Astrocyte of the spinal cord (primary cell): Measurements from ENCODE around the gene DKKL1.
A peak's percentile ranks its signal among the peaks of the same experiment; 100 is the strongest.

Experiments
- DNase-seq: peaks from one replicate; pipeline ENCODE4 v3.0.0; 2011; ENCODE audit warnings: low read depth, low spot score
- H3K4me3 ChIP-seq: 2 replicates; pipeline ENCODE4 v1.5.1; 2011; ENCODE audit warnings: low read depth, mild to moderate bottlenecking, low read length, moderate library complexity
- in situ Hi-C: cut with HindIII; loops from 2 replicates; pipeline ENCODE4 v1.10.0; 2017; ENCODE audit warnings: low sequenced_read_pairs
- TF ChIP-seq, protein P1 (sequence below): IDR thresholded peaks from 2 replicates; pipeline ENCODE4 v1.5.1; 2012; ENCODE audit warnings: low read depth, mild to moderate bottlenecking, low read length, inconsistent platforms

The DKKL1 gene

DNA sequence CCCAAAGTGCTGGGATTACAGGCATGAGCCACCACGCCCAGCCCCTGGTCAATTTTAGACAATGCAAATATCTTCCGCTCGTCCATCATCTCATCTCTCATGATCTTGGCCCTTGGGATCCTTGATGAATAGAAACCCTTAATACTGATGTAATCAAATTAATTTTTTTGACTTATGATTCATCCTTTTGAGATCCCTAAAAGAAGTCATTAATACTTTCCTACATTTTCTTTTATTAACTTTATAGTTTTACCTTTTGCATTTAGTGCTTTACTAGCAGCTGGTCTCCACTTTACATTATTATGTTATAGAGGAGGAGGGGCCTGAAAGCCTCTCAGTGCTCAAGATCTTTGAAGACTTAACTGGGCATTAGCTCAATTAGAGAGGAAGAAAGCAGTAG lies 16.7 kb downstream of the DKKL1 start:
- in situ Hi-C loops, result no loop called here
- TF ChIP-seq, protein P1, sequence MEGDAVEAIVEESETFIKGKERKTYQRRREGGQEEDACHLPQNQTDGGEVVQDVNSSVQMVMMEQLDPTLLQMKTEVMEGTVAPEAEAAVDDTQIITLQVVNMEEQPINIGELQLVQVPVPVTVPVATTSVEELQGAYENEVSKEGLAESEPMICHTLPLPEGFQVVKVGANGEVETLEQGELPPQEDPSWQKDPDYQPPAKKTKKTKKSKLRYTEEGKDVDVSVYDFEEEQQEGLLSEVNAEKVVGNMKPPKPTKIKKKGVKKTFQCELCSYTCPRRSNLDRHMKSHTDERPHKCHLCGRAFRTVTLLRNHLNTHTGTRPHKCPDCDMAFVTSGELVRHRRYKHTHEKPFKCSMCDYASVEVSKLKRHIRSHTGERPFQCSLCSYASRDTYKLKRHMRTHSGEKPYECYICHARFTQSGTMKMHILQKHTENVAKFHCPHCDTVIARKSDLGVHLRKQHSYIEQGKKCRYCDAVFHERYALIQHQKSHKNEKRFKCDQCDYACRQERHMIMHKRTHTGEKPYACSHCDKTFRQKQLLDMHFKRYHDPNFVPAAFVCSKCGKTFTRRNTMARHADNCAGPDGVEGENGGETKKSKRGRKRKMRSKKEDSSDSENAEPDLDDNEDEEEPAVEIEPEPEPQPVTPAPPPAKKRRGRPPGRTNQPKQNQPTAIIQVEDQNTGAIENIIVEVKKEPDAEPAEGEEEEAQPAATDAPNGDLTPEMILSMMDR, result no peak
- DNase-seq, result no peak
- no peak overlapping the region for H3K4me3 ChIP-seq

DNA sequence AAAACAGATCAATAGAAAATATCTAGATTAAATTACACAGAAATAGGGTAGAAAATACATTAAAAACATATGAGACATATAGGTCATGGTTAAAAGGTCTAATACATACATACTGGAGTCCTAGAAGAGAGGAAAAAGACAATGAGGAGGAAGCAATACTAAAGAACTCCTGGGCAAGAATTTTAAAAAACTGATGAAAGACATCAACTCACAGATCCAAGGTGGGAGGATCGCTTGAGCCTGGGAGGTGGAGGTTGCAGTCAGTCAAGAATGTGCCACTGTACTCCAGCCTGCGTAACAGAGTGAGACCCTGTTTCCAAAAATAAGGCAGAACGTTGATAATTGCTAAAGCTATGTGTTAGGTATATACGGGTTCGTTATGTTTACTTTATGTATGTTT lies 19.0 kb downstream of the DKKL1 start:
- H3K4me3 ChIP-seq, result no peak overlapping the region
- no peak for DNase-seq
- TF ChIP-seq, protein P1, result no peak
- in situ Hi-C loops, result no loop called here

DNA sequence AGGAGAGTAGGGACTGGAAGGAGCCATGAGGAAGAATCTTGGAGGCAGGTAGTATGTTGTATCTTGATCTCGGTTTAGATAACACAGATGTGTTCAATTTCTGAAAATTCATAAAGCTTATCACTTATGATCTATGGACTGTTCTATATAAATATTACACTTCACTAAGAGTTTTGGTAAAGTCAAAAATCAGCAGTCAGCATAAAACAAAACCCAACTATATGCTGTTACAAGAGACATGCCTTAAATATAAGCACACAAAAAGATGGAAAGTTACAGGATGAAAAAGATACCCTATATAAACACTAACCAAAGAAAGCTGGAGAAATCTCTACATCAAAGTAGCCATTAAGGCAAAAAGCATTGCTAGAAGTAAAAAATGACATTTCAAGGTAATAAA lies 19.9 kb downstream of the DKKL1 start:
- no peak overlapping the region for H3K4me3 ChIP-seq
- DNase-seq, result no peak
- TF ChIP-seq, protein P1, result no peak
- in situ Hi-C loops, result no loop called here

DNA sequence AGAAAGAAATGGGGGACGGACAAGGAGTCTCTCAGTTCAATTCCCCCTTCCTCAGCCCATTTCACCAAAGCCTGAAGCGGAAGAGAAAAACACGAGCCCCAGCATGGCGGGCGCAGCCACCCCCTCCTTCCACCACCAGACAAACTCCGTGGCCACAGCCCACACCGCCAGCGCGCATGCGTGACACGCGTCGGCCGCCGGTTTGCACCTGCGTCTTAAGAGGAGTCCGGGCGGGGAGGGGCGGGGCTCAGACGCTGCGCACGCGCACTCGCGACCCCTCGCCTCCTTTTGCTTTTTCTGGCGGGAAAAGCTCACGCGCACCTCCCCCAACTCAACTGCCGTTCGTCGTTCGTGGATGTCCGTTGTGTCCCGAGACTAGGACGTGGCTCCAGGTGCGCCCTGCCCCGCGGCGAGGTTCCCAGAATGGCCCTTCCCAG lies 24.3 kb downstream of the DKKL1 start, which contains the start of gene KASH5:
TSS of gene KASH5 (plus strand) at position 314 of the 437 bp plus-strand sequence. CDS start 2,635 bp downstream, outside the sequence.
- DNase-seq, result peak; percentile 57
- no peak within 1 kb of the TSS for H3K4me3 ChIP-seq
- TF ChIP-seq, protein P1, result no peak
- in situ Hi-C loops, result no loop called here

DNA sequence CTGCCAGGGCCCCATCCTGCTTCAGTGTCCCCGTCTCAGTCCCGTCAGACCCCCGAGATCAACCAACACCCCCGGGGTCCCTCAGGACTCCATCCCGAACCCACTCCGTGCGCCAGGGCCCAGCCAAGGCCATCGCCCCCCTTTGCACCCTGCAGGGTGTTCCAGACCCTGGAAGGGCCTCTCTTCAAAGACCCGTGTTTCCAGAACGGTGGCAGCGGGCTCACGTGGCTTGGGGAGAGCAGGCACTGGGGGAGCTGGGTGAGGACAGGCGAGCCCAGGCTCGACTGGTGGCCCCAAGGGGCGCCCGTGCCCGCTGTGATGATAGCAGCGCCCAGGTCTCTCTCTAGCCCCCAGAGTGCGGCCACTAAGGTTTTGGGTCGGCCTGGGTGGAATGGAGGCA lies 25.7 kb downstream of the DKKL1 start:
- in situ Hi-C loops, result no loop called here
- DNase-seq, result no peak
- TF ChIP-seq, protein P1, result no peak
- H3K4me3 ChIP-seq, result no peak overlapping the region

DNA sequence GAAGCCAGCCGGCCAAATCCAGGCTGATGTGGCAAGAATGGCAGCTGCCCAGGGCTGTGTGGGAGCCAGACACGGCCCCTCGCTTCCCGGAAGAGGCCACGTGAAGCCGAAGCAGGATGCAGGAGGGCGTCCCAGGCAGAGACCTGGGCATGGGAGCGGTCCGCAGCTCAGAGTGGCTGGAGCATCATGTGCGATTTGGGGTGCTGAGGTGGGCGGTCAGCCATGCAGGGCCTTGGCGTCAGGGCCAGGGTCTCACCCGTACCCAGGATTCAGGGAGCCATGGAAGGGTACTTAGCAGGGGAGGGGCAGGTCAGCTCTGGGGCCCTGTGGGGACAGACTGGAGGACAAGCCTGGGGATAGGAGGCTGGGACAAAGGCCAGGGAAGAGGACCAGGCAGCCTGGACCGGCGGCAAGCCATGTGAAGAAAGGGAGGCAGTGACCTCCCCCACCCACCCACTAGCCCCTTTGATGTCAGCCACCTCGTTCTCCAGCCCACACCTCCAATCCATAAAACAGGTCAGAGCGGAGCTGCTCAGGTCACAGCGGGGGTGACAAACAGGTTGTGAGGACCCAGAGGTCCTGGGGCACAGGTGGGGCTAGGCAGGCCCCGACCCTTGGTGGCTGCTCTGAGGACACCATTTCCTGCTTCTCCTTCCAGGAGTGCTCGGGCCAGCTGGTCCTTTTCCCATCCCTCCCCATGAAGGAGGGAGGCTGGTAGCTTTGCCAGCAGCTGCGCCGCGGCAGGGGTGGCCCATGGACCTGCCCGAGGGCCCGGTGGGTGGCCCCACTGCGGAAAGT lies 26.7 kb downstream of the DKKL1 start:
- in situ Hi-C loops, result no loop called here
- H3K4me3 ChIP-seq, result no peak overlapping the region
- no peak for DNase-seq
- TF ChIP-seq, protein P1, result no peak
